ENCODE data around the gene PLA2G4D.

Gene PLA2G4D, protein sequence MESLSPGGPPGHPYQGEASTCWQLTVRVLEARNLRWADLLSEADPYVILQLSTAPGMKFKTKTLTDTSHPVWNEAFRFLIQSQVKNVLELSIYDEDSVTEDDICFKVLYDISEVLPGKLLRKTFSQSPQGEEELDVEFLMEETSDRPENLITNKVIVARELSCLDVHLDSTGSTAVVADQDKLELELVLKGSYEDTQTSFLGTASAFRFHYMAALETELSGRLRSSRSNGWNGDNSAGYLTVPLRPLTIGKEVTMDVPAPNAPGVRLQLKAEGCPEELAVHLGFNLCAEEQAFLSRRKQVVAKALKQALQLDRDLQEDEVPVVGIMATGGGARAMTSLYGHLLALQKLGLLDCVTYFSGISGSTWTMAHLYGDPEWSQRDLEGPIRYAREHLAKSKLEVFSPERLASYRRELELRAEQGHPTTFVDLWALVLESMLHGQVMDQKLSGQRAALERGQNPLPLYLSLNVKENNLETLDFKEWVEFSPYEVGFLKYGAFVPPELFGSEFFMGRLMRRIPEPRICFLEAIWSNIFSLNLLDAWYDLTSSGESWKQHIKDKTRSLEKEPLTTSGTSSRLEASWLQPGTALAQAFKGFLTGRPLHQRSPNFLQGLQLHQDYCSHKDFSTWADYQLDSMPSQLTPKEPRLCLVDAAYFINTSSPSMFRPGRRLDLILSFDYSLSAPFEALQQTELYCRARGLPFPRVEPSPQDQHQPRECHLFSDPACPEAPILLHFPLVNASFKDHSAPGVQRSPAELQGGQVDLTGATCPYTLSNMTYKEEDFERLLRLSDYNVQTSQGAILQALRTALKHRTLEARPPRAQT

DNA sequence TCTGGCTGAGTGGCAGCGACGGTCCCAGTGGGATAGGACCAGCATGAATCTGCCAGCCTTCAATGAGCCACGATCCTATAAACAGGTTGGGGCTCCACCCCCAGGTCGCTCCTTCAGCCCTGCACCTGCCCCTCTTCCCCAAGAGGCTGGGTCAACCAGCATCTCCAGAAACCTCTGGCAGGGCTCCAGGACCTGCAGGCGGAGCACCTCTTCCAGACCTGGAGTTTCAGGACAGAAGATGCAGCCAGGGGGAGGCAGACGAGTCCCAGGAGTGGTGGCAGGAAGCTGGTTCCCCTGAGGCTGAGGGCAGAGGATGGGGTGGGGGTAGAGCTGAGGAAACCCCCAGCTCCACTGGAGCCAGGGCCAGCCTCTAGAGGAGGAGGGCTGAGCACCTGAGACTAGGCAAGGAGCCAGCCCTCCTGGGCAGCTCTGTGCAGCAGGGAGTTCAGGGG is at the start of gene PLA2G4D:
PLA2G4D (minus strand) TSS at position 51 of the 452 bp plus-strand sequence. CDS start 103 bp downstream, outside the sequence.
- no peaks in the 10 kb centered on the region for H3K27me3 ChIP-seq (ENCODE audit: control insufficient read depth, insufficient read depth, low read length)
- H3K79me2 ChIP-seq = no peaks in the 10 kb centered on the region
- H3K36me3 ChIP-seq (ENCODE audit: control insufficient read depth, insufficient read depth, low read length) = no peaks in the 10 kb centered on the region
- H3K4me2 ChIP-seq (ENCODE audit: low read length) = no peak within 1 kb of the TSS
- no peaks in the 10 kb centered on the region for H3K4me1 ChIP-seq
- H3K4me3 ChIP-seq (ENCODE audit: low read depth, low read length) = no peak within 1 kb of the TSS
- no peak within 1 kb of the TSS for H2AFZ ChIP-seq
- peak; percentile 5 for TF ChIP-seq CTCF (IDR thresholded peaks at IDR 0.05)
- H3K9me3 ChIP-seq (ENCODE audit: control insufficient read depth, low read length) = no peaks in the 10 kb centered on the region
- H3K9ac ChIP-seq = no peak within 1 kb of the TSS
- H3K27ac ChIP-seq = no peak within 1 kb of the TSS

DNA sequence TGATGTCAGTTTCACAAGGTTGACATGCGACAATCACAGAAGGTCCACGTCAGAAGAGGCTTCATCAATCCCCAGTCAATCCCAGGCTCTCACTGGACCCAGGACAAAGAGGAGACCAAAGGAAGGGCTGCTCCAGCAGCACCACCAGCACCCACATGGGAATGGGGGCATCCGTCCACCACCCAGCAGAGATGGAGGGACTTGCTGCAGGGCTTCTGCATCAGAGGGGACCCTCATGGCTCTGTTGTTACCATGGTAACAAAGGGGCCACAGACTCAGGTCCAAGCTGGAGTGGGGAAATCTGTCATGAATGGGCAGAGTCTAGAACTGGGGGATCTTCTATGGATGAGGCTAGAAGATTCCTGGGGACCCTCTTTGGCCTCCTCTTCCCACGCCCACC is 49.0 kb upstream of the PLA2G4D start:
- no peak overlapping the region for H3K27ac ChIP-seq
- H3K4me3 ChIP-seq (ENCODE audit: low read depth, low read length) = no peak overlapping the region
- H3K9me3 ChIP-seq (ENCODE audit: control insufficient read depth, low read length) = no peaks in the 10 kb centered on the region
- H3K36me3 ChIP-seq (ENCODE audit: control insufficient read depth, insufficient read depth, low read length) = no peaks in the 10 kb centered on the region
- no peak overlapping the region for H2AFZ ChIP-seq
- no peaks in the 10 kb centered on the region for H3K4me1 ChIP-seq
- no peaks in the 10 kb centered on the region for H3K79me2 ChIP-seq
- no peak overlapping the region for H3K4me2 ChIP-seq (ENCODE audit: low read length)
- no peak overlapping the region for H3K9ac ChIP-seq
- no peak for TF ChIP-seq CTCF (IDR thresholded peaks at IDR 0.05)
- H3K27me3 ChIP-seq (ENCODE audit: control insufficient read depth, insufficient read depth, low read length) = no peaks in the 10 kb centered on the region

- Histone ChIP-seq H3K27me3 (ENCODE audit: control insufficient read depth, insufficient read depth, low read length) (no peaks in the 10 kb centered on the region), H3K4me3 (ENCODE audit: low read depth, low read length) (no peak overlapping the region), H3K79me2 (no peaks in the 10 kb centered on the region), H3K9ac (no peak overlapping the region), H3K4me1 (no peaks in the 10 kb centered on the region), H3K36me3 (ENCODE audit: control insufficient read depth, insufficient read depth, low read length) (no peaks in the 10 kb centered on the region), H3K4me2 (ENCODE audit: low read length) (no peak overlapping the region), H3K9me3 (ENCODE audit: control insufficient read depth, low read length) (no peaks in the 10 kb centered on the region), H3K27ac (no peak overlapping the region), H2AFZ (no peak overlapping the region)
- TF ChIP-seq CTCF (IDR thresholded peaks at IDR 0.05) = no peak
Observed at GRCh38 chr15:42141795-42142667, 47.7 kb upstream of the PLA2G4D start.

GRCh38 chr15:42141246-42141645 is 46.9 kb upstream of the PLA2G4D start:
- Histone ChIP-seq H2AFZ (no peak overlapping the region), H3K4me2 (ENCODE audit: low read length) (no peak overlapping the region), H3K4me3 (ENCODE audit: low read depth, low read length) (no peak overlapping the region), H3K4me1 (no peaks in the 10 kb centered on the region), H3K9me3 (ENCODE audit: control insufficient read depth, low read length) (no peaks in the 10 kb centered on the region), H3K36me3 (ENCODE audit: control insufficient read depth, insufficient read depth, low read length) (no peaks in the 10 kb centered on the region), H3K27ac (no peak overlapping the region), H3K79me2 (no peaks in the 10 kb centered on the region), H3K9ac (no peak overlapping the region), H3K27me3 (ENCODE audit: control insufficient read depth, insufficient read depth, low read length) (no peaks in the 10 kb centered on the region)
- no peak for TF ChIP-seq CTCF (IDR thresholded peaks at IDR 0.05)

Measured in parathyroid adenoma (tissue), 2 donors.